HepG2 (cell line): ENCODE measurements around the gene CPEB3. TPM values are rescaled to one million over a fixed set of nuclear protein-coding genes. Genes with fewer than 3 reads are reported as not detected.

Source experiments
- ATAC-seq: fragments of 200-7000 bp; cut with Tn5 transposase; 3 replicates; pipeline ENCODE4 v1.9.1; 2020; ENCODE audit warnings: mild to moderate bottlenecking, moderate library complexity
- BruUV-seq: library from RNA; stranded (reverse); fragments of 400-500 nt; replicated peaks from 2 replicates; lab custom pipeline; 2021; lab: Mats Ljungman, UMichigan
- CTCF ChIA-PET: fragments of 300-600 bp; formaldehyde crosslinking; extraction: SDS; loops from one replicate; lab custom pipeline; 2021; ENCODE audit warnings: low total read pairs, inconsistent platforms, low intra/inter-chr PET ratio; lab: Yijun Ruan, JAX
- POLR2A ChIA-PET: fragments of 350-600 bp; sonication (Branson Sonifier 250); formaldehyde crosslinking; loops from one replicate; lab custom pipeline; 2020; ENCODE audit warnings: antibody characterized with exemption, inconsistent platforms; lab: Yijun Ruan, JAX
- DNase-seq: peaks from one replicate; pipeline ENCODE4 v3.0.0-alpha.2; 2015; ENCODE audit warnings: low spot score
- FAIRE-seq: peaks from 3 replicates; lab custom pipeline; 2011; peaks lifted over from hg19 to GRCh38; lab: Jason Lieb, UNC
- H2AFZ ChIP-seq: one replicate; pipeline ENCODE4 v1.6.1; 2011; ENCODE audit warnings: low read length, inconsistent platforms
- H3K27ac ChIP-seq: fragments of 300-600 bp; 3 replicates; pipeline ENCODE4 v1.8.0; 2011; ENCODE audit warnings: mixed run types, mild to moderate bottlenecking, mixed read lengths, low read length, inconsistent platforms; ENCODE audit not compliant: insufficient read depth; ENCODE audit errors: extremely low read length
- H3K27me3 ChIP-seq, 2 experiments: fragments of 200-600 bp in 1 of 2; 2 replicates in 1 of 2; 3 replicates in 1 of 2; pipeline versions ENCODE4 v1.6.0 to v1.8.0; 2011; ENCODE audit warnings: low read length in 2 of 2, mild to moderate bottlenecking in 2 of 2, moderate library complexity in 2 of 2, inconsistent platforms in 1 of 2; ENCODE audit not compliant: insufficient read depth in 2 of 2, control insufficient read depth in 1 of 2
- H3K36me3 ChIP-seq, 2 experiments: fragments of 200-600 bp in 1 of 2; replicated peaks in 1 of 2; 2 replicates in 1 of 2; 3 replicates in 1 of 2; pipeline versions ENCODE4 v1.5.1 to v1.8.0; 2011; ENCODE audit warnings: low read length in 2 of 2, inconsistent platforms in 1 of 2; ENCODE audit not compliant: insufficient read depth in 2 of 2, control insufficient read depth in 1 of 2
- H3K4me1 ChIP-seq: 2 replicates; pipeline ENCODE4 v1.5.1; 2012; ENCODE audit warnings: low read length, inconsistent platforms; ENCODE audit not compliant: insufficient read depth
- H3K4me2 ChIP-seq: 2 replicates; pipeline ENCODE4 v1.6.0; 2011; ENCODE audit warnings: low read depth, low read length, inconsistent platforms
- H3K4me3 ChIP-seq, 3 experiments: fragments of 200-600 bp in 1 of 3; sonication (generic), shearing (Covaris generic) in 1 of 3; replicated peaks in 1 of 3; 2 replicates each; pipeline ENCODE4 v1.5.1; 2011 to 2016; ENCODE audit warnings: low read length in 3 of 3, inconsistent platforms in 2 of 3, low read depth in 2 of 3, mild to moderate bottlenecking in 2 of 3, control low read depth in 1 of 3, mixed read lengths in 1 of 3; ENCODE audit not compliant: insufficient read depth in 1 of 3
- H3K79me2 ChIP-seq: one replicate; pipeline ENCODE4 v1.6.1; 2011; ENCODE audit warnings: low read length, inconsistent platforms; ENCODE audit not compliant: insufficient read depth
- H3K9ac ChIP-seq: 2 replicates; pipeline ENCODE4 v1.6.0; 2011; ENCODE audit warnings: mild to moderate bottlenecking, low read depth, low read length, inconsistent platforms; ENCODE audit not compliant: insufficient read depth
- H3K9me3 ChIP-seq: 2 replicates; pipeline ENCODE4 v1.5.1; 2012; ENCODE audit warnings: mild to moderate bottlenecking, low read length
- H4K20me1 ChIP-seq: 2 replicates; pipeline ENCODE4 v1.6.0; 2011; ENCODE audit warnings: inconsistent platforms, mild to moderate bottlenecking, low read length, moderate library complexity; ENCODE audit not compliant: insufficient read depth
- CCDC6 ChIP-seq: sonication (generic); formaldehyde crosslinking; IDR thresholded peaks from 2 replicates; pipeline ENCODE4 v1.8.1; 2022; ENCODE audit warnings: mild to moderate bottlenecking, missing genetic modification reagents, moderate library complexity
- CREM ChIP-seq, 2 experiments: sonication (generic) in 1 of 2; formaldehyde crosslinking in 1 of 2; IDR thresholded peaks; 2 replicates each; pipeline versions ENCODE4 v1.4.0 to v1.6.1; 2016 to 2020; ENCODE audit warnings: antibody characterized with exemption in 1 of 2, mild to moderate bottlenecking in 1 of 2, missing genetic modification reagents in 1 of 2
- E2F5 ChIP-seq: sonication (generic); formaldehyde crosslinking; conservative IDR thresholded peaks from 2 replicates; pipeline ENCODE4 v1.4.0; 2020; ENCODE audit warnings: missing genetic modification reagents
- ERF ChIP-seq: IDR thresholded peaks from 2 replicates; pipeline ENCODE4 v1.6.1; 2018; ENCODE audit warnings: missing biosample characterization, missing genetic modification reagents
- GABPA ChIP-seq, 2 experiments: IDR thresholded peaks; 2 replicates each; pipeline ENCODE4 v1.6.1; 2011 to 2016; ENCODE audit warnings: low read depth in 2 of 2, low read length in 1 of 2, missing biosample characterization in 1 of 2, missing genetic modification characterization in 1 of 2
- GTF2F1 ChIP-seq: fragments of 150-350 bp; IDR thresholded peaks from 2 replicates; pipeline ENCODE4 v1.6.1; 2014; ENCODE audit warnings: low read length
- HDAC1 ChIP-seq: sonication (generic); formaldehyde crosslinking; IDR thresholded peaks from 2 replicates; pipeline ENCODE4 v1.5.1; 2020; ENCODE audit warnings: mild to moderate bottlenecking, missing genetic modification reagents
- IKZF4 ChIP-seq: sonication (generic); formaldehyde crosslinking; IDR thresholded peaks from 2 replicates; pipeline ENCODE4 v1.5.1; 2020; ENCODE audit warnings: borderline replicate concordance, mild to moderate bottlenecking, low read depth, missing genetic modification reagents; ENCODE audit errors: not compliant biosample characterization
- KAT8 ChIP-seq: IDR thresholded peaks from 2 replicates; pipeline ENCODE4 v1.6.1; 2016; ENCODE audit warnings: missing genetic modification reagents, missing compliant biosample characterization
- MED13 ChIP-seq: sonication (generic); formaldehyde crosslinking; IDR thresholded peaks from 2 replicates; pipeline ENCODE4 v1.5.0; 2020; ENCODE audit warnings: missing genetic modification reagents
- MXI1 ChIP-seq: IDR thresholded peaks from 3 replicates; pipeline ENCODE4 v1.6.1; 2012; ENCODE audit warnings: low read depth, low read length, inconsistent platforms, borderline replicate concordance
- PHB2 ChIP-seq: fragments of 450-650 bp; IDR thresholded peaks from 2 replicates; pipeline ENCODE4 v1.6.1; 2018; ENCODE audit not compliant: partially characterized antibody
- PRPF4 ChIP-seq: fragments of 200-400 bp; formaldehyde crosslinking; IDR thresholded peaks from 2 replicates; pipeline ENCODE4 v1.6.1; 2016; ENCODE audit warnings: low read length, low read depth; ENCODE audit not compliant: poor library complexity, severe bottlenecking
- REPIN1 ChIP-seq: sonication (generic); formaldehyde crosslinking; IDR thresholded peaks from 2 replicates; pipeline ENCODE4 v1.8.0; 2022; ENCODE audit warnings: missing genetic modification reagents, low read depth, mild to moderate bottlenecking, borderline replicate concordance
- ZNF367 ChIP-seq: sonication (generic); formaldehyde crosslinking; IDR thresholded peaks from 2 replicates; pipeline ENCODE4 v1.4.0; 2020; ENCODE audit warnings: missing genetic modification reagents, borderline replicate concordance
- ZNF430 ChIP-seq: sonication (generic); formaldehyde crosslinking; IDR thresholded peaks from 2 replicates; pipeline ENCODE4 v1.9.0; 2021; ENCODE audit warnings: mild to moderate bottlenecking, missing genetic modification reagents
- ZNF484 ChIP-seq: sonication (generic); formaldehyde crosslinking; IDR thresholded peaks from 2 replicates; pipeline ENCODE4 v1.5.1; 2020; ENCODE audit warnings: mild to moderate bottlenecking, low read depth, missing genetic modification reagents, borderline replicate concordance
- ZNF564 ChIP-seq: sonication (generic); formaldehyde crosslinking; IDR thresholded peaks from 2 replicates; pipeline ENCODE4 v1.8.1; 2023; ENCODE audit warnings: mild to moderate bottlenecking, missing genetic modification reagents
- ZNF598 ChIP-seq: sonication (generic); formaldehyde crosslinking; IDR thresholded peaks from 2 replicates; pipeline ENCODE4 v1.5.1; 2020; ENCODE audit warnings: mild to moderate bottlenecking, missing genetic modification reagents, borderline replicate concordance
- ZNF737 ChIP-seq: sonication (generic); formaldehyde crosslinking; IDR thresholded peaks from 2 replicates; pipeline ENCODE4 v1.5.0; 2020; ENCODE audit warnings: missing genetic modification reagents, mild to moderate bottlenecking, borderline replicate concordance
- ZNF749 ChIP-seq: sonication (generic); formaldehyde crosslinking; IDR thresholded peaks from 2 replicates; pipeline ENCODE4 v1.8.0; 2022; ENCODE audit warnings: mild to moderate bottlenecking, missing genetic modification reagents, moderate library complexity, borderline replicate concordance
- ZNF777 ChIP-seq: sonication (generic); formaldehyde crosslinking; IDR thresholded peaks from 2 replicates; pipeline ENCODE4 v1.4.0; 2020; ENCODE audit warnings: missing genetic modification reagents
- WGBS: methylation state at CpG from one replicate; pipeline ENCODE4 v1.1.6; 2017; ENCODE audit warnings: low lambda C conversion rate; 5-methylcytosine and 5-hydroxymethylcytosine counted together
- in situ Hi-C: cut with HindIII; loops from 2 replicates; pipeline ENCODE4 v1.10.0; 2017; ENCODE audit warnings: low pct_unique_long_range_greater_than_20kb; ENCODE audit not compliant: extremely low pct_ligation_motif_present
- intact Hi-C: fragments of 100-400 bp; cut with micrococcal nuclease; formaldehyde crosslinking; loops from one replicate; pipeline ENCODE4 v1.10.0; 2022; ENCODE audit not compliant: unreplicated experiment
- polyA plus RNA-seq, 8 experiments: library from polyadenylated mRNA; depleted of rRNA in 3 of 8; stranded (reverse) in 7 of 8; unstranded in 1 of 8; fragments of >200 nt; fragmentation: Illumina TruSeq in 4 of 8; extraction: Trizol in 4 of 8; gene quantifications; 2 replicates each; pipeline versions ENCODE4 v1.2.1 to v1.2.3, GENCODE V29; 2011 to 2016; ENCODE audit warnings: low read depth in 4 of 8, missing spikeins in 1 of 8, mixed read lengths in 1 of 8; ENCODE audit not compliant: insufficient read depth in 1 of 8
- total RNA-seq, 5 experiments: library from RNA; depleted of rRNA; stranded (reverse); fragments of >200 nt; fragmentation: Illumina TruSeq; extraction: Trizol; gene quantifications; 2 replicates each; pipeline ENCODE4 v1.2.3, GENCODE V29; 2016; ENCODE audit warnings: low read depth in 1 of 5
- TF ChIP-seq, protein P1 (sequence below): sonication (generic); formaldehyde crosslinking; IDR thresholded peaks from 2 replicates; pipeline ENCODE4 v1.9.0; 2022; ENCODE audit warnings: missing genetic modification reagents, mild to moderate bottlenecking, borderline replicate concordance

CPEB3 gene
- total and polyA plus RNA-seq, 2 of the 13 experiments (the other 11 are each of a cell fraction or from before 2014, with no cell fraction given), result 0.66 to 0.70 TPM

- BruUV-seq, result TSS peak; percentile 40
- intact Hi-C loops, result no loop called here
- TF ChIP-seq ZNF777 (CRISPR knock-in tag) (no peak), MXI1 (no peak), PRPF4 (no peak), ZNF749 (CRISPR knock-in tag) (no peak), ZNF598 (no peak), HDAC1 (CRISPR knock-in tag) (0 out of 2 replicates have a peak, but pooled peaks have one; percentile 7), CCDC6 (CRISPR knock-in tag) (no peak), CREM (IDR thresholded peaks at IDR 0.05) (no peak), CREM (CRISPR knock-in tag; IDR thresholded peaks at IDR 0.05) (no peak), GABPA (IDR thresholded peaks at IDR 0.05; ENCODE audit: low read depth, low read length) (no peak), GABPA (CRISPR knock-in tag; IDR thresholded peaks at IDR 0.05; ENCODE audit: low read depth) (no peak), E2F5 (CRISPR knock-in tag) (no peak), IKZF4 (CRISPR knock-in tag) (no peak), REPIN1 (CRISPR knock-in tag) (no peak), MED13 (CRISPR knock-in tag) (no peak), GTF2F1 (no peak), PHB2 (no peak), ZNF484 (CRISPR knock-in tag) (no peak), ZNF737 (CRISPR knock-in tag) (no peak), ZNF367 (CRISPR knock-in tag) (no peak), ZNF564 (CRISPR knock-in tag) (no peak), ERF (CRISPR knock-in tag) (0 out of 2 replicates have a peak, but pooled peaks have one; percentile 4), ZNF430 (CRISPR knock-in tag) (no peak), KAT8 (0 out of 2 replicates have a peak, but pooled peaks have one; percentile 7)
- TF ChIP-seq, protein P1, sequence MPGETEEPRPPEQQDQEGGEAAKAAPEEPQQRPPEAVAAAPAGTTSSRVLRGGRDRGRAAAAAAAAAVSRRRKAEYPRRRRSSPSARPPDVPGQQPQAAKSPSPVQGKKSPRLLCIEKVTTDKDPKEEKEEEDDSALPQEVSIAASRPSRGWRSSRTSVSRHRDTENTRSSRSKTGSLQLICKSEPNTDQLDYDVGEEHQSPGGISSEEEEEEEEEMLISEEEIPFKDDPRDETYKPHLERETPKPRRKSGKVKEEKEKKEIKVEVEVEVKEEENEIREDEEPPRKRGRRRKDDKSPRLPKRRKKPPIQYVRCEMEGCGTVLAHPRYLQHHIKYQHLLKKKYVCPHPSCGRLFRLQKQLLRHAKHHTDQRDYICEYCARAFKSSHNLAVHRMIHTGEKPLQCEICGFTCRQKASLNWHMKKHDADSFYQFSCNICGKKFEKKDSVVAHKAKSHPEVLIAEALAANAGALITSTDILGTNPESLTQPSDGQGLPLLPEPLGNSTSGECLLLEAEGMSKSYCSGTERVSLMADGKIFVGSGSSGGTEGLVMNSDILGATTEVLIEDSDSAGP (CRISPR knock-in tag), result peak; percentile 19; the same call in 1 of the 2 replicates
Measured at GRCh38 chr10:92238054-92238585, 52.8 kb downstream of the CPEB3 start.

More at GRCh38 chr10:92238054-92238585, 52.8 kb downstream of the CPEB3 start:
- 92% methylated on average over 3 of the region's 3 CpGs for WGBS
- Histone ChIP-seq H3K4me2 (peak overlapping the region; percentile 83), H2AFZ (no peak overlapping the region), H3K27me3 (no peaks in the 10 kb centered on the region), H3K79me2 (no peaks in the 10 kb centered on the region), H4K20me1 (no peaks in the 10 kb centered on the region), H3K4me3 (peak overlapping the region; percentile 78 to 91 (median 89); a peak in 5 of 6 replicates), H3K36me3 (no peaks in the 10 kb centered on the region; a peak in 2 of 5 replicates), H3K9ac (peak overlapping the region; percentile 80; the same call in 1 of the 2 replicates), H3K9me3 (no peaks in the 10 kb centered on the region), H3K27ac (no peak overlapping the region), H3K4me1 (peaks cover 44% of the 10 kb centered on the region)
- POLR2A ChIA-PET, result interaction anchor here (0.7 to 5.0 kb wide), 5 partner anchors 53 to 213 kb away, joined by 3 to 47 read pairs (median 3); partner anchors contain the start of genes CPEB3 and MARCHF5
- no peak for DNase-seq
- FAIRE-seq, result no peak
- CTCF ChIA-PET, result no interaction called here
- no peak for ATAC-seq
- in situ Hi-C loops, result no loop called here
